Hematopoietic multipotent progenitor cell treated with erythropoietin and hydrocortisone succinate and interleukin-3 and kit ligand, for 17 days (in vitro differentiated cells): ENCODE results near the gene ZNF343.
A peak's percentile ranks its signal among the peaks of the same experiment; 100 is the strongest.
"Not testable (repeated sequence)": the region's sequence is repeated elsewhere in the genome, so short reads cannot be mapped to it uniquely, and the experiment has no call there.

ENCODE experiments used
- DNase-seq: peaks from one replicate; pipeline ENCODE4 v3.0.0-alpha.2; 2015; ENCODE audit warnings: low spot score

The ZNF343 gene

DNA sequence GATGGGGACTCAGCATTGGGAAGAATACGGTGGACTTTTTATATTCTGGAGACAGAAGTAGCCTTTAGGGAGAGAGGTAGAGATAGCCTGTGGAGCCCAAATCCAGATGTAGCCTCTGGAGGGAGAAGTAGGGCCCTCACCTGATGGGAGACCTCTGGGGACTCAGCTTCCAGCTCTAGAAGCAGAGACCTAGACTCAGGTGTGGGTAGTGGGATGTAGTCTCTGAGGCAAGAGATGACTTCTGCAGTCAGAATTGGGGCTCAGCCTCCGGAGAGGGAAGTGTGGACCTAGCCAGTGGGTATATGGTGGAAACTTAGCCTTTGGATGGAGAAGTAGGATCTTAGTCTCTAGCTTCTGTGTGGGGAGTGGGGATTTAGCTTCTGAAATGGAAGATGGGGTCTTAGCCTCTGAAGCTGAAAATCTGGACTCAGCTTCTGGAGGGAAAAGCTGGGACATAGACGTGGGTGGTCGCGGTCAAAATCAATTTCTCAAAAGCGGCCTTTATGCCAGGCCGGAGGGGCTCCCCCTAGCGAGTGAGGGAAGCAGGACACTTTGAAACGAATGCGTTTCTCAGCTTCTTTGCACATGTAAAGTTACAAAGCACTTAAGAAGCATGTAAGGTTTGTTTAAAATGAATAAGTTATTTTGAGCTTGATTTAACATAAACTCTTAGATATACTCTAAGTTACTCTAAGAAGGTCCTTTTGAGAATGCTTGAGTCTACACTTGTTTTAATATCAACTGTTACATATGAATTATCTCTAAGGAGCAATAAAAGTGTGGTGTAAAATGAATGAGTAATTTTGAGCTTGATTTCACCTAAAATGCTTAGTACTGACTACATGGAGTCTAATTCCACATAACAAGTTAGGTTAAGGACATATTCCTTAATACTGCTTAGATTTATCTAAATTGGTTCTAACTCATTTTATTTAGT, 12.9 kb upstream of the ZNF343 start:
- peak; percentile 61 for DNase-seq

DNA sequence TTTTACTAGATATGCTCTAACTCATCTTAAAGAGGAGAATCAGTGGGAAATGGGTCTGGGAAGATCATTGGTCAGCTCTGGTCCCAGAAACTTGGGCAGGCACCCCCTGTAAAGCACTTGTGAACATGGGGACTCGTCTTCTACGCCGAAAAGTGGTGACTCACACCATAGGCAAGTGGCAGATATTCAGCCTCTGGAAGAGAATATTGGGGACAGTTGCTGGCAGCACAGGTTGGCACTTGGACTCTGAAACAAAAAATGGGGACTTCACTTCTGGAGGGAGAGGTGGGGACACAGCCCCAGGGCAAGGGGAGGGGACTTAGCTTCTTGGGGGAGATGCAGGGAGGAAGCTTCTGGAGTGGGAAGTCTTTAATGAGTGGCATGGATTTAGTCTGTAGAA, 11.9 kb upstream of the ZNF343 start:
- DNase-seq: no peak

DNA sequence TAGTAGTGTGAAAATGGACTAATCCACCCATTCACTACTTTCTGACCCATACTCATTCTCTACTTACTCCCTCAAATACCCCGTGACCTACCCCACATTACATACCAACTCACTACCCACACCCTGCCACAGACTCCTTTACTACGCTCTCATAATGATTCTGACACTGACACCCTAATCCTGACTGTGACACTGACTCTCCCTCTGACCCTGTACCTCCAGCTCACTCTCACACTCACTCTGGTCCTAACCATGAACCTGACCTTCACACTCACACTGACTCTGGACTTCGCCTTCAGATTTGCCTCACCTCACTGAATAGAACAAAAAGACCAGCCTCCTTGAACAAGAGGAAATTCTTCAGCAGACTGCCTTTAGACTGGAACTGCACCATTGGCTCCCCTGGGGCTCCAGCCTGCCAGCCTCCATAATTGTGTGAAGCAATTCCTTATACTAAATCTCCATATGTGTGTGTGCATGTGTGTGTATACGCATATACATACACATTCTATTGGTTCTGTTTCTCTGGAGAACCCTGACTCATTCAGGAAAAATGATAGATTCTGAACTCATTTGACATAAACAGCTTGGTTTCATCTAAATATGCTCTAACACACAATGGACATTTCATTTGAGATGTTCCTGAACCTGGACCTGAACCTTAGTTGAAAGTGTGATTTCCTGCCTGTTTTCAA, 10.5 kb upstream of the ZNF343 start:
- no peak for DNase-seq

- DNase-seq: no peak
Observed at GRCh38 chr20:2518558-2518957, 9.8 kb upstream of the ZNF343 start.

DNA sequence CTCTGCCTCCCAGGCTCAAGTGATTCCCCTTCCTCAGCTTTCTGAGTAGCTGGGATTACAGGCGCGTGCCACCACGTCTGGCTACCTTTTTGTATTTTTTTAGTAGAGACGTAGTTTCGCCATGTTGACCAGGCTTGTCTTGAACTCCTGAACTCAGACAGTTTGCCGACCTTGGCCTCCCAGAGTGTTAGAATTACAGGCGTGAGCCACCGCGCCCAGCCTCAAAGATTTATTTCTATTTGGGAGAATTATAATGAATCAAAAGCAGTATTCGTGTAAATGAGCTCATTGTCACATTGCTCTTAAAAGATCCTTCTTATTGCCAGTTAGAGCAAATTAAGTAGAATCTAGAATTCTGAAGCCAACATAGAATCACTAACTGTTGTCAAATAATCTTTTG, 9.4 kb upstream of the ZNF343 start:
- no peak for DNase-seq

DNA sequence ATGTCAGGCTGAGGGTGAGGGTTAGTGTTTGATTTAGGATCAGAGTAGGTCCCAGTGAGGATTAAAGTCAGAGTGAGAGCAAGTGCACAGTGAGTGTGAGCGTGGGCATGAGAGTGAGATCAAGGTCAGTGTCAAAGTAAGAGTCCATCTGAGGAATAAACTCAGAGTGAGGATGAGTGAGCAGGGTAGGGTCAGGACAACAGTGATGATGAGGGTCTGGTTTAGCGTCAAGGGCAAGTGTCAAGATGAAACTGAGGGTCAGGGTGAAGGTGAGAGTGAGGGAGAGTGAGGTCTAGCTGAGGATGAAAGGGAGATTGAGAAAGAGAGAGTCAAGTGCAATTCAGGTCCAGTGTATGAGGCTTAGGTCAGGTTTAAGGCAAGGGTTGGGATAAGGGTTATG, 7.7 kb upstream of the ZNF343 start:
- DNase-seq: no peak

DNA sequence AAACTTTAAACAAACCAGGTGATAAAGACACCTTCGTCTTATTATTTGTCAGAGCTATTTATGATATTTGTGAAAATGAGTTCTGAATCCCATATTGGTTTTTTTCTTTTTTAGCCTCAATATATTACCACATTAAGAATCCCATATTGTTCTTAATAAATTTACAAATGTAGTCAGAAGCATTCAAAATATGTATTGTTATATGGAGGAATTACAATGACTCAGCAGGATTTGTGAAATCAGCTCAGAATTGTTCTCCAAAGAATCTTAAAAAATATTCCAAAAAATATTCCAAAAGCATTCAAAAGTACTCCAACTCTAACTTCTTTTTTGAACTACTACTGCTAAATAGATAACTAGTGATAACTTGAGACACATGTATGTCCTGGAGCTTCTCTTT, 6.5 kb upstream of the ZNF343 start:
- no peak for DNase-seq

DNA sequence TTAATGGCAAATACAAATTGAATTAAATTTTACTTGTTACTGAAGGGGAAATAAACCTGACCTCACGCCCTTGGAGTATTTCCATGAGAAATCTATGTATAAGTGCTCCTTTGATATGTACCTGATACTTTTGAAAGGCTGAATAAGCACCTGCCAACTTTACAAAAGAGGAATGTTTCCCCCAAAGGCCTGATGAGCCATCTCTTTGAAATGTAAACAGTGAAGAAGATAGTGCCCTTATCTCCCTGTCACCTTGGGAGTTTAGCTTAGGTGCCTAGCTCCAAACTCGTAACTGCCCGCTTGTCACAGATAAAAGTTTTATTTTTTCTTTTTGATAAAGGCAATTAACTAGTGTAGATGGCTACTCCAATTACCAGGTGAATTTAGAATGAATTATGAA, 1.1 kb upstream of the ZNF343 start:
- DNase-seq: no peak

- DNase-seq: no peak
Observed at GRCh38 chr20:2509468-2509781, 710 bp upstream of the ZNF343 start.

DNA sequence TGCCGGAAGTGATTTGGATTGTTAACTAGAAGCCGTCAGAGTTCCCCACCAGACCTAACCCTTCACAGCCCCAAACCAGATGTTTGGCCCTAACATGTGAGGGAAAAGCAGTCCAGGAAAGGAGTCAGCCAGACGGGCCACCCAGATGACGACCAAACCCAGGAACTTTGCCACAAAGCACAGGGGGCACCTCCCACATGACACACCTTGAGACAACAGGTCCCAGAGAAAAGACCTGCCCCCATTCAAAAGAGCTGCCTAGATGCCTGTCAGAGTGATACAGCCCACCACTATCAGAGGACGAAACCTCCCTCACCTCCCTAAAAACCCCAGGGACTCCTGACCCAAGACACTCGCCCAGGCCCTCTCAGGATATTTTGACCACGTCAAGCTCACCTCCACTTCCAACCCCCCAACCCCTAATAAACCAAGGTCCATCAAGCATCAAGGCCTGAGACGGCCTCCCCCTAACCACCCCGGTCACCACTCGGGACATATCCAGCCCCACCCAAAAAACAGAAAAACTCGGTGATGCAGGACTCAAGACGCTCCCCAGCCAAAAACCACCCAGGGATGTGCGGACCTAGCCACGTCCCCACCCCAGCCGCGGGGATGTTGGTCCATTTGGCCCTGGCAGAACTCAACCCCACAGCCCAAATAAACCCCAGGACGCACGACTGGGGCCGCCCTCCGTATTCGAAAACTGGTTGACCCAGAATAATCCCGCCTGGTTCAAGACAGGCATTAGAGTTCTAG, 662 bp downstream of the ZNF343 start:
- DNase-seq: no peak

GRCh38 chr20:2507464-2507863, 1.3 kb downstream of the ZNF343 start:
- no peak for DNase-seq

DNA sequence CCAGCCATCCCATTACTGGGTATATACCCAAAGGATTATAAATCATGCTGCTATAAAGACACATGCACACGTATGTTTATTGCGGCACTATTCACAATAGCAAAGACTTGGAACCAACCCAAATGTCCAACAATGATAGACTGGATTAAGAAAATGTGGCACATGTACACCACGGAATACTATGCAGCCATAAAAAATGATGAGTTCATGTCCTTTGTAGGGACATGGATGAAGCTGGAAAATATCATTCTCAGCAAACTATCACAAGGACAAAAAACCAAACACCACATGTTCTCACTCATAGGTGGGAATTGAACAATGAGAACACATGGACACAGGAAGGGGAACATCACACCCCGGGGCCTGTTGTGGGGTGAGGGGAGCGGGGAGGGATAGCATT, 2.3 kb downstream of the ZNF343 start:
- not testable (repeated sequence) for DNase-seq

DNA sequence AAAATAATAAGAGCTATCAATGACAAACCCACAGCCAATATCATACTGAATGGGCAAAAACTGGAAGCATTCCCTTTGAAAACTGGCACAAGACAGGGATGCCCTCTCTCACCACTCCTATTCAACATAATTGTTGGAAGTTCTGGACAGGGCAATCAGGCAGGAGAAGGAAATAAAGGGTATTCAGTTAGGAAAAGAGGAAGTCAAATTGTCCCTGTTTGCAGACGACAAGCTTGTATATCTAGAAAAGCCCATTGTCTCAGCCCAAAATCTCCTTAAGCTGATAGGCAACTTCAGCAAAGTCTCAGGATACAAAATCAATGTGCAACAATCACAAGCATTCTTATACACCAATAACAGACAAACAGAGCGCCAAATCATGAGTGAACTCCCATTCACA, 3.9 kb downstream of the ZNF343 start:
- not testable (repeated sequence) for DNase-seq

- not testable (repeated sequence) for DNase-seq
Observed at GRCh38 chr20:2502808-2503384, 5.8 kb downstream of the ZNF343 start.

DNA sequence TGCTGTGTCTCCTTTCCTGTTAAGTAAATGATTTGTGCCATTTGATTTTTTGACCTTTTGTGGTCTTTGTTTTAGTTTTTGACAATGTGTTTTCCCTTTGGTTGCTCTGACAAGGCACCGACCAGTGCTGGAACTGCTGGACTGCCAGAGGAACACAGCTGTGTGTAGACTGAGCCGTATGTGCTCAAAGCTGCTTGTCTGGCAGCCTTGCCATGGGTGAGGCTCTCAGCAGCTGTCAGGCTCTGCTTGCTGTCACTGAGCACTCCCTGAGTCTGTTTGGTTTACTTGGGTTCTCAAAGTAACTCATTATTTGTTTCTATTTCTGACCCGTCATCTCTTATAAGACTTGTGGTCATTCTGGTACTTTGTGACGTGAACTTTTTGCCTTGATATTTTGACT, 23.1 kb downstream of the ZNF343 start:
- no peak for DNase-seq

- DNase-seq: no peak
Observed at GRCh38 chr20:2485080-2485479, 23.6 kb downstream of the ZNF343 start.

DNA sequence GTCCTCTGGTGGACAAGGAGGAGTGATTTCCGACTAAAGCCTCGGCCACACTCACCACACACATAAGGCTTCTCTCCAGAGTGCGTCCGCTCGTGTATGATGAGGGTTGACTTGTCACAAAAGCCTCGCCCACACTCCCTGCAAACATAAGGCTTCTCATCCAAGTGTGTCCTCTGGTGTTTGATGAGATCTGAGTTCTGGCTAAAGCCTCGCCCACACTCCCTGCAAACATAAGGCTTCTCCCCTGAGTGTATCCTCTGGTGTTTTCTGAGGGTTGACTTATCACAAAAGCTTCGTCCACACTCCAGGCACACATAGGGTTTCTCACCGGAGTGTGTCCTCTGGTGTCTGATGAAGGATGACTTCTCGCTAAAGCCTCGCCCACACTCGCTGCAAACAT, 25.2 kb downstream of the ZNF343 start:
- no peak for DNase-seq

GRCh38 chr20:2480381-2480780, 28.3 kb downstream of the ZNF343 start:
- DNase-seq: no peak

- no peak for DNase-seq
Observed at GRCh38 chr20:2476742-2477615, 31.7 kb downstream of the ZNF343 start.

GRCh38 chr20:2475850-2476741, 32.6 kb downstream of the ZNF343 start:
- DNase-seq: no peak
